ENCODE data around the gene CAPZB.

DNA sequence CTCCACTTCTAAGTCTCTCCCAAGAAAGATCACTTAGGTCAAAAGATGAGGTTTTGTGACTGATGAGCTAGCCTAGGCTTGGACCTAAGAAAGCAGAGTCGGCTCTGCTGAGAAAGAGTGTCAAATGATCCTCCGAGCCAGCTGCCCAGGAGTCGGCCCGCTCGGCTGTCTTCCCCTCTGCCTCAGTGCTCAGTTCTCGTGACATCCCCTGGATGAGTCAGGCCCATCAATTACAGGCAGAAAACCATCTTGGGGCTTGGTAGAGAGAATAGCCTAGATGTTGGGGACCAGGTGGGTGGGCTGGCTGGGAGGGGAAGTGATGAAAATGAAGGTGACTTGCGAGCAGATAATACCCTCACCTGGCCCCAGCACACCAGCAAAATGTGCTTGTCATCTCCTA is 112.7 kb downstream of the CAPZB start:
- TF ChIP-seq GATA2 (IDR thresholded peaks at IDR 0.05; ENCODE audit: low read depth, low read length): no peak
- TF ChIP-seq GATA3 (IDR thresholded peaks at IDR 0.05; ENCODE audit: low read depth, low read length): no peak
